GM23338 (cell line): ENCODE measurements around the gene VIP. TPM values are rescaled to one million over a fixed set of nuclear protein-coding genes. Genes with fewer than 3 reads are reported as not detected.

Experiments
- ATAC-seq: fragments of 200-7000 bp; cut with Tn5 transposase; 3 replicates; pipeline ENCODE4 v1.9.1; 2020
- DNase-seq: peaks from one replicate; pipeline ENCODE4 v3.0.0-alpha.2; 2015; ENCODE audit warnings: low spot score
- H2AFZ ChIP-seq: fragments of 200-600 bp; sonication (generic); 2 replicates; pipeline ENCODE4 v1.8.0; 2016; ENCODE audit warnings: antibody characterized with exemption, mild to moderate bottlenecking, moderate library complexity
- H3F3A ChIP-seq: fragments of 200-600 bp; sonication (generic); replicated peaks from 2 replicates; pipeline ENCODE4 v1.8.0; 2017; ENCODE audit warnings: antibody characterized with exemption, mixed run types, low read depth
- H3K27ac ChIP-seq: fragments of 200-600 bp; sonication (generic); 2 replicates; pipeline ENCODE4 v1.6.1; 2016; ENCODE audit warnings: low read depth
- H3K27me3 ChIP-seq: fragments of 200-600 bp; sonication (generic); 2 replicates; pipeline ENCODE4 v1.8.0; 2016; ENCODE audit warnings: mild to moderate bottlenecking, mixed run types, moderate library complexity; ENCODE audit not compliant: insufficient read depth
- H3K36me3 ChIP-seq: fragments of 200-600 bp; sonication (generic); 2 replicates; pipeline ENCODE4 v1.8.0; 2016; ENCODE audit warnings: mild to moderate bottlenecking; ENCODE audit not compliant: insufficient read depth
- H3K4me1 ChIP-seq: fragments of 200-600 bp; sonication (generic); 2 replicates; pipeline ENCODE4 v1.8.0; 2016; ENCODE audit warnings: mild to moderate bottlenecking, moderate library complexity; ENCODE audit not compliant: insufficient read depth
- H3K4me2 ChIP-seq: fragments of 200-600 bp; sonication (generic); 2 replicates; pipeline ENCODE4 v1.7.1; 2017; ENCODE audit warnings: mixed run types
- H3K4me3 ChIP-seq: fragments of 200-600 bp; sonication (generic); 2 replicates; pipeline ENCODE4 v1.6.1; 2016; ENCODE audit warnings: mixed run types
- H3K79me2 ChIP-seq: fragments of 200-600 bp; sonication (generic); replicated peaks from 2 replicates; pipeline ENCODE4 v1.8.0; 2017; ENCODE audit warnings: mild to moderate bottlenecking; ENCODE audit not compliant: insufficient read depth
- H3K9me2 ChIP-seq: fragments of 200-600 bp; sonication (generic); 2 replicates; pipeline ENCODE4 v1.8.0; 2017; ENCODE audit not compliant: insufficient read depth
- H4K20me1 ChIP-seq: fragments of 200-600 bp; sonication (generic); replicated peaks from 2 replicates; pipeline ENCODE4 v1.8.0; 2017; ENCODE audit warnings: mild to moderate bottlenecking; ENCODE audit not compliant: insufficient read depth
- H3K27ac Mint-ChIP-seq: 2 replicates; pipeline ENCODE4 v1.8.0; 2020; ENCODE audit warnings: inconsistent platforms, mild to moderate bottlenecking, moderate library complexity, mixed read lengths
- H3K27me3 Mint-ChIP-seq: 3 replicates; pipeline ENCODE4 v1.8.0; 2022; ENCODE audit warnings: low read depth, mild to moderate bottlenecking, moderate library complexity, mixed read lengths, inconsistent platforms; ENCODE audit not compliant: insufficient read depth, poor library complexity
- H3K36me3 Mint-ChIP-seq: 3 replicates; pipeline ENCODE4 v1.8.0; 2021; ENCODE audit warnings: low read depth, mild to moderate bottlenecking, inconsistent platforms, moderate library complexity, mixed read lengths
- H3K4me1 Mint-ChIP-seq: 3 replicates; pipeline ENCODE4 v1.8.0; 2020; ENCODE audit warnings: mild to moderate bottlenecking, inconsistent platforms, mixed read lengths
- H3K4me3 Mint-ChIP-seq: 3 replicates; pipeline ENCODE4 v1.8.0; 2021; ENCODE audit warnings: moderate library complexity, mild to moderate bottlenecking, inconsistent platforms, mixed read lengths
- H3K9me3 Mint-ChIP-seq: 3 replicates; pipeline ENCODE4 v1.8.0; 2020; ENCODE audit warnings: moderate library complexity, mild to moderate bottlenecking, inconsistent platforms, mixed read lengths
- ZNF331 ChIP-seq: fragments of 250-450 bp; sonication (Bioruptor Pico); IDR thresholded peaks from 2 replicates; pipeline ENCODE4 v1.5.0; 2020; ENCODE audit warnings: low read depth, mild to moderate bottlenecking, moderate library complexity
- polyA plus RNA-seq: library from polyadenylated mRNA; unstranded; fragments of >200 nt; fragmentation: Nextera tagmentation; extraction: Ambion mirVana; gene quantifications from 2 replicates; pipeline ENCODE4 v1.2.1, GENCODE V29; 2016
- total RNA-seq: library from RNA; depleted of rRNA; stranded (reverse); fragments of >200 nt; shearing (Covaris generic); gene quantifications from 2 replicates; pipeline ENCODE4 v1.2.3, GENCODE V29; 2014
- TF ChIP-seq, protein P1 (sequence below): fragments of 250-450 bp; sonication (Bioruptor Pico); IDR thresholded peaks from 2 replicates; pipeline ENCODE4 v1.5.0; 2020; ENCODE audit warnings: mild to moderate bottlenecking, moderate library complexity

Gene VIP
- total and polyA plus RNA-seq, 2 experiments from 2014 or later = not detected

DNA sequence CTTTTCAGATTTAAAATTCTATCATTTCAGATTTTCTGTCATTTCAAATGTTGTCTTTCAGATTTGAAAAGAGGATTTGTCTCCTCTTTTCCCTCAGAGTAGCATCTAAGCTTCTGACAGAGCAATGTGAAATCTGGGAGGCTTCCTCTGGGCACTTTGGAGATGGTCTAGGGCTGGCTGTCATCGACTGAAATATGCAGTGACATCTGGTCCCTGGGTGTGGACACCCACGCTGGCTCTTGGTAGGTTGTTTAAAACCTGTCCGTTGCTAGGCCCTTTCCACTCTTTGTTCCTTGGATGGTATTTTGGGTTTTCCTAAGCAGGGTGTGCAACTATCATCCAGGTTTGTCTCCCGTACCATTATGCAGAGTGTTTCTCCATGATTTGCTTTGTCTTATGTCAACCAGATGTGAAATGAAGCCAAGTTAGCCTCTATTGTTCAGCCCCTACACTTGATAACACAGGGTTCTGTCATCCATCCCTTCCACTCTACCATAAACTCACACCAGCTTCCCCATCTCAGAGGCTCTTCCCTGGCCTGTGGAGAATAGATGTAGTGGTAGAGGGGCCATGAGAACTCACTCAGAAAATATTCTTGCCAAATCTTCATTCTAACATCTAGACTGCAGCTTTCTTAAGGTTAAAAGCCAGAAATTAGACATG, 5.0 kb upstream of the VIP start (continued):
- TF ChIP-seq ZNF331 = no peak

DNA sequence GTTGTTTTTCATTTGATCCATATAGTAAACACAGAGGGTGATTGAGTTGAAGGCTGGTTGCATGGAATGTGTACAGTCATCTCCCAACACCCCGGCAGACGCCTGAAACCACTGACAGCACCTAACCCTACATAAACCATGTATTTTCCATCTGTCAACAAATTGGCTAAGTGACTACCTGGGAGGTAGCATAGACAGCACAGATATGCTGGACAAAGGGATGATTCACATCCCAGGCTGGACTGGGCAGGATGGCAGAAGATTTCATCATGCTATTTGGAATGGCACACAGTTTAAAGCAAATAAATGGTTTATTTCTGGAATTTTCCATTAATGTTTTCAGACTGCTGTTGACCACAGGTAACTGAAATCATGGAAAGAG, 4.4 kb upstream of the VIP start:
- no peak overlapping the region for H3K27ac Mint-ChIP-seq
- no peak for ATAC-seq

More for the DNA sequence above, 4.4 kb upstream of the VIP start:
- Histone ChIP-seq H3K27ac (no peak overlapping the region), H3K4me2 (no peak overlapping the region), H3F3A (no peaks in the 10 kb centered on the region), H3K36me3 (no peaks in the 10 kb centered on the region), H4K20me1 (no peaks in the 10 kb centered on the region), H2AFZ (no peak overlapping the region), H3K4me1 (peaks cover 13% of the 10 kb centered on the region; the same call in 1 of the 2 replicates), H3K27me3 (no peaks in the 10 kb centered on the region), H3K4me3 (no peak overlapping the region), H3K79me2 (no peaks in the 10 kb centered on the region), H3K9me2 (no peaks in the 10 kb centered on the region)
- Mint-ChIP-seq H3K36me3 (no peaks in the 10 kb centered on the region), H3K4me1 (peaks cover 9% of the 10 kb centered on the region), H3K4me3 (no peak overlapping the region), H3K27me3 (no peaks in the 10 kb centered on the region), H3K9me3 (no peaks in the 10 kb centered on the region)
- DNase-seq = no peak
- TF ChIP-seq, protein P1, sequence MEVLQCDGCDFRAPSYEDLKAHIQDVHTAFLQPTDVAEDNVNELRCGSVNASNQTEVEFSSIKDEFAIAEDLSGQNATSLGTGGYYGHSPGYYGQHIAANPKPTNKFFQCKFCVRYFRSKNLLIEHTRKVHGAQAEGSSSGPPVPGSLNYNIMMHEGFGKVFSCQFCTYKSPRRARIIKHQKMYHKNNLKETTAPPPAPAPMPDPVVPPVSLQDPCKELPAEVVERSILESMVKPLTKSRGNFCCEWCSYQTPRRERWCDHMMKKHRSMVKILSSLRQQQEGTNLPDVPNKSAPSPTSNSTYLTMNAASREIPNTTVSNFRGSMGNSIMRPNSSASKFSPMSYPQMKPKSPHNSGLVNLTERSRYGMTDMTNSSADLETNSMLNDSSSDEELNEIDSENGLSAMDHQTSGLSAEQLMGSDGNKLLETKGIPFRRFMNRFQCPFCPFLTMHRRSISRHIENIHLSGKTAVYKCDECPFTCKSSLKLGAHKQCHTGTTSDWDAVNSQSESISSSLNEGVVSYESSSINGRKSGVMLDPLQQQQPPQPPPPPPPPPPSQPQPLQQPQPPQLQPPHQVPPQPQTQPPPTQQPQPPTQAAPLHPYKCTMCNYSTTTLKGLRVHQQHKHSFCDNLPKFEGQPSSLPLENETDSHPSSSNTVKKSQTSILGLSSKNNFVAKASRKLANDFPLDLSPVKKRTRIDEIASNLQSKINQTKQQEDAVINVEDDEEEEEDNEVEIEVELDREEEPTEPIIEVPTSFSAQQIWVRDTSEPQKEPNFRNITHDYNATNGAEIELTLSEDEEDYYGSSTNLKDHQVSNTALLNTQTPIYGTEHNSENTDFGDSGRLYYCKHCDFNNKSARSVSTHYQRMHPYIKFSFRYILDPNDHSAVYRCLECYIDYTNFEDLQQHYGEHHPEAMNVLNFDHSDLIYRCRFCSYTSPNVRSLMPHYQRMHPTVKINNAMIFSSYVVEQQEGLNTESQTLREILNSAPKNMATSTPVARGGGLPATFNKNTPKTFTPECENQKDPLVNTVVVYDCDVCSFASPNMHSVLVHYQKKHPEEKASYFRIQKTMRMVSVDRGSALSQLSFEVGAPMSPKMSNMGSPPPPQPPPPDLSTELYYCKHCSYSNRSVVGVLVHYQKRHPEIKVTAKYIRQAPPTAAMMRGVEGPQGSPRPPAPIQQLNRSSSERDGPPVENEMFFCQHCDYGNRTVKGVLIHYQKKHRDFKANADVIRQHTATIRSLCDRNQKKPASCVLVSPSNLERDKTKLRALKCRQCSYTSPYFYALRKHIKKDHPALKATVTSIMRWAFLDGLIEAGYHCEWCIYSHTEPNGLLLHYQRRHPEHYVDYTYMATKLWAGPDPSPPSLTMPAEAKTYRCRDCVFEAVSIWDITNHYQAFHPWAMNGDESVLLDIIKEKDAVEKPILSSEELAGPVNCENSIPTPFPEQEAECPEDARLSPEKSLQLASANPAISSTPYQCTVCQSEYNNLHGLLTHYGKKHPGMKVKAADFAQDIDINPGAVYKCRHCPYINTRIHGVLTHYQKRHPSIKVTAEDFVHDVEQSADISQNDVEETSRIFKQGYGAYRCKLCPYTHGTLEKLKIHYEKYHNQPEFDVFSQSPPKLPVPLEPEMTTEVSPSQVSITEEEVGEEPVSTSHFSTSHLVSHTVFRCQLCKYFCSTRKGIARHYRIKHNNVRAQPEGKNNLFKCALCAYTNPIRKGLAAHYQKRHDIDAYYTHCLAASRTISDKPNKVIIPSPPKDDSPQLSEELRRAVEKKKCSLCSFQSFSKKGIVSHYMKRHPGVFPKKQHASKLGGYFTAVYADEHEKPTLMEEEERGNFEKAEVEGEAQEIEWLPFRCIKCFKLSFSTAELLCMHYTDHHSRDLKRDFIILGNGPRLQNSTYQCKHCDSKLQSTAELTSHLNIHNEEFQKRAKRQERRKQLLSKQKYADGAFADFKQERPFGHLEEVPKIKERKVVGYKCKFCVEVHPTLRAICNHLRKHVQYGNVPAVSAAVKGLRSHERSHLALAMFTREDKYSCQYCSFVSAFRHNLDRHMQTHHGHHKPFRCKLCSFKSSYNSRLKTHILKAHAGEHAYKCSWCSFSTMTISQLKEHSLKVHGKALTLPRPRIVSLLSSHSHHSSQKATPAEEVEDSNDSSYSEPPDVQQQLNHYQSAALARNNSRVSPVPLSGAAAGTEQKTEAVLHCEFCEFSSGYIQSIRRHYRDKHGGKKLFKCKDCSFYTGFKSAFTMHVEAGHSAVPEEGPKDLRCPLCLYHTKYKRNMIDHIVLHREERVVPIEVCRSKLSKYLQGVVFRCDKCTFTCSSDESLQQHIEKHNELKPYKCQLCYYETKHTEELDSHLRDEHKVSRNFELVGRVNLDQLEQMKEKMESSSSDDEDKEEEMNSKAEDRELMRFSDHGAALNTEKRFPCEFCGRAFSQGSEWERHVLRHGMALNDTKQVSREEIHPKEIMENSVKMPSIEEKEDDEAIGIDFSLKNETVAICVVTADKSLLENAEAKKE (CRISPR knock-in tag) = no peak
- no peak for TF ChIP-seq ZNF331
